D341Med (cell line): ENCODE measurements around the gene OR4L1.
"Not testable (repeated sequence)": the region's sequence is repeated elsewhere in the genome, so short reads cannot be mapped to it uniquely, and the experiment has no call there.

Experiments
- DNase-seq: peaks from one replicate; pipeline ENCODE4 v3.0.0; 2012; ENCODE audit warnings: low spot score

The OR4L1 gene

GRCh38 chr14:20059745-20060144 lies at the start of gene OR4L1:
TSS of gene OR4L1 (plus strand) at chr14:20060045. CDS start at chr14:20060045, 0 bp downstream.
- no peak for DNase-seq

- DNase-seq: no peak
These were observed 40.5 kb upstream of the OR4L1 start, which contains the start of gene OR4K14 for GRCh38 chr14:20019257-20019865. TSS of gene OR4K14 (minus strand) at chr14:20019307. CDS start at chr14:20015193, 4,114 bp downstream.

- DNase-seq: no peak
These were observed 28.8 kb upstream of the OR4L1 start for GRCh38 chr14:20031058-20031457.

GRCh38 chr14:20035449-20035848 lies 24.4 kb upstream of the OR4L1 start:
- DNase-seq: no peak

GRCh38 chr14:20035938-20036337 lies 23.9 kb upstream of the OR4L1 start, which contains the start of gene OR4K13:
TSS of gene OR4K13 (minus strand) at chr14:20036038. CDS start at chr14:20034758, 1,280 bp downstream.
- no peak for DNase-seq

- no peak for DNase-seq
These were observed 15.6 kb upstream of the OR4L1 start for GRCh38 chr14:20044243-20044642.

- no peak for DNase-seq
These were observed 11.6 kb upstream of the OR4L1 start for GRCh38 chr14:20048202-20048601.

- no peak for DNase-seq
These were observed 32.2 kb downstream of the OR4L1 start for GRCh38 chr14:20092050-20092449.

- DNase-seq: no peak
These were observed 33.6 kb downstream of the OR4L1 start for GRCh38 chr14:20093442-20093841.

- not testable (repeated sequence) for DNase-seq
These were observed 39.3 kb downstream of the OR4L1 start for GRCh38 chr14:20098926-20099770.

- DNase-seq: no peak
These were observed 50.6 kb downstream of the OR4L1 start, which contains the start of gene OR4K17 for GRCh38 chr14:20110438-20110837. TSS of gene OR4K17 (plus strand) at chr14:20110739. CDS start at chr14:20117500, 6,761 bp downstream.
